LNCAP (cell line): ENCODE results near the gene CABLES2.

ENCODE experiments used
- CTCF ChIP-seq: fragments of 450-650 bp; IDR thresholded peaks from 2 replicates; pipeline ENCODE4 v1.5.1; 2017; ENCODE audit warnings: mild to moderate bottlenecking

The CABLES2 gene

GRCh38 chr20:62391165-62392076 is 15.7 kb downstream of the CABLES2 start:
- no peak for TF ChIP-seq CTCF

- TF ChIP-seq CTCF = no peak
Measured at GRCh38 chr20:62390317-62391164, 16.5 kb downstream of the CABLES2 start.

- no peak for TF ChIP-seq CTCF
Measured at GRCh38 chr20:62389601-62390087, 17.4 kb downstream of the CABLES2 start.

GRCh38 chr20:62388839-62389600 is 18.1 kb downstream of the CABLES2 start:
- TF ChIP-seq CTCF = no peak

- no peak for TF ChIP-seq CTCF
Measured at GRCh38 chr20:62387933-62388635, 19.0 kb downstream of the CABLES2 start.

- TF ChIP-seq CTCF = no peak
Measured at GRCh38 chr20:62387219-62387913, 19.7 kb downstream of the CABLES2 start.
